Suppressor macrophage treated with lipopolysaccharide for 4 hours (primary cell): ENCODE measurements around the gene GAN.
"Not testable (repeated sequence)": the region's sequence is repeated elsewhere in the genome, so short reads cannot be mapped to it uniquely, and the experiment has no call there.

Source experiments
- DNase-seq: peaks from one replicate; pipeline ENCODE4 v3.0.0-alpha.2; 2020

GAN gene

GRCh38 chr16:81403208-81403600 is 88.4 kb downstream of the GAN start:
- no peak for DNase-seq

DNA sequence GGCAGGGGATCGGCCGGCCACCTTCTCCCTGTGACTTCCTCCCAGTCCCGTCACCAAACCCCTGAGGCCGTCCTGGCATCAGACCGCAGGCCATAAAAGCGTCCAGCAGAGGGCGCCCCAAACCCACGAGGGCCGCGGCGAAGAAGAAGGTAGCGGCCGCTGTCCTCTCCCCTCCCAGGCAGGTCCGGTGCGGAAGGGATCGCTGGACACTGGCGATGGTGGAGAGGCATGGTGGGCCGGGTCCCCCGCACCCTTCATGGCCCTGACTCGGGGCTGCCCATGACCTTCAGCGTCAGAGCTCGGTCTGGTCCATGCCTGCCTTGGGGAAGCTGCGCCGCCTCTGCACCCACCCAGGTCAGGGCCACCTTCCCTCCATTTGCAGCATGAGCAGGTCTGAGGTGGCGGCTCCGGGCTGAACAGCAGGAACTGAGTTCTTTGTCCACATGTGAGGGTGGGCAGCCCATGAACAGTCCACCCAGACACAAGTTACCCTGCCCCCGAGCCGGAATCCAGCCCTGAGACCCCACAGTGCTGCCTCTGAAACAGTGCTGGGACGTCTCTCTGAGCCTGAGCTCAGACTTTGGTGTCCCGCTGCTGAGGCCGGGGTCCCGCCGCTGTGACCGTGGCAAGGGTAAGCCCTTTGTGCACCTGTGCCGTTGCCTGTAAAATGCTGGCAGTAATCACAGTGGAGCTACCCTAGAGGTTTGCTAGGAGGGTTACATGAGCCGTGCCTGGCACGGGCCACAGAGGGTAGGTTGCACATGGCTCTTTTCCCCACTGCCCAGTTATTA is 89.0 kb downstream of the GAN start:
- peak; percentile 93 for DNase-seq

GRCh38 chr16:81405002-81405401 is 90.2 kb downstream of the GAN start:
- not testable (repeated sequence) for DNase-seq

DNA sequence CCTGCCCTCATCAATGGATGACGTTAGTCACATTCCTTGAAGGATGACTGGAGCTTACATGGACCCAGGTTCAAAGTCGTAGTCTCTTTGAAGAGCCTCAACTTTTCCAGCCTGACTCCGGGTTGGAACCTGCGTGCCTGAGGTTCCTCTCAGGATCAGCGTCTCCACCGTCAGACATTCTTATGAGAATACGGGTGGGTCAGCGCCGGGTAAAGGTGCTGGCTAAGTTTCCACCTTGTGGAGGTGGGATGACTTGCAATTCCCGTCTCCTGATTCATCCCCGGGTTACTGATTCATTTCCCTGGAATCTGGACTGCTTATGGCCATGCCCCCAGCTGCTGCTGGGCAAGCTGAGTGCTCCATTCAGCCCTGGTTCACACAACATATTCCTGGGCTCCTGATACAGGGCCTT is 90.9 kb downstream of the GAN start:
- DNase-seq, result no peak

DNA sequence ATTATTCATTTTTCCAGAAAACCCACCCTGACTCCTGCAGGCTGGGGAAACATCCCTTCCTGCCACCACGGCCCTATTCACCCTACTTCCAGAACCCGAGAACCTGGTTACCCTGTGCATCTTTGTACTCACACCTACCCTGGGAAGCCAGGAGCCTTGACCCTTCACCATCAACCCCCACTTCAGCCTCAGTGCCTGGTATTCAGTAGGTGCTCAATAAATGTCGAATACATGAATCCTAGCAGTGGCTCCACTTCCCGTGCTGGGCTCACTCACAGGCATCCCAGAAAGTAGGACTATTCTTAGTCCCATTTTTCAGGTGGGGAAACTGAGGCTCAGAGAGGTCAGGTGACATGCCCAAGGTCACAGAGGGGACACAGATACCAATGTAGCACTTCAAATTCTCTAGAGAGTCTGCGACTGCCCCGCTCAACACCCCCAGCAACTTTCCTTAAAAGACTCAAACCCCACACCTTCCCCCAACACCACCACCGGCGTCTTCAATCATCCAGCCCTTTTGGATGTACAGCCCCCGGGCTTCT is 93.7 kb downstream of the GAN start:
- DNase-seq, result no peak

- no peak for DNase-seq
Measured at GRCh38 chr16:81409016-81409556, 94.3 kb downstream of the GAN start.

- DNase-seq, result no peak
Measured at GRCh38 chr16:81410643-81411293, 96.0 kb downstream of the GAN start.

- DNase-seq, result no peak
Measured at GRCh38 chr16:81413245-81413990, 98.7 kb downstream of the GAN start.

GRCh38 chr16:81415751-81416150 is 101.0 kb downstream of the GAN start:
- no peak for DNase-seq

- no peak for DNase-seq
Measured at GRCh38 chr16:81416749-81417148, 102.0 kb downstream of the GAN start.

- no peak for DNase-seq
Measured at GRCh38 chr16:81417210-81417609, 102.4 kb downstream of the GAN start.

- DNase-seq, result no peak
Measured at GRCh38 chr16:81419806-81420205, 105.0 kb downstream of the GAN start.

DNA sequence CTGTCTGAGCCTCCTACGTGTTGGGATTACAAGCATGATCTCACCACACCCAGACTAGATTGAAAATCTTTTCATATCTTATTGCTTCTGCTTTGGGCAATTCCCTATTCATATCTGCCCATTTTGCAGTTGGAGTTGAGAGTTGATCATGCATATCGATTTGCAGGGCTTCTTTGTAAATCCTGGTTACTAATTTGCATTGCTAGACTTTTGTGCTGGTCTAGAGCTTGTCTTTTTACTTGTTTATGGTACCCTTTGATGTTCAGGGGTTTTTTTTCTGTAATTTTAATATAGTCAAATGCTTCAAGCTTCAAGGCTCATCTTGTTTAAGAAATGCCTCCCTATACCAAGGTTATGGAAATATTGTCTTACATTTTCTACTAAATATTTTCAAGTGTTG is 106.4 kb downstream of the GAN start:
- no peak for DNase-seq

DNA sequence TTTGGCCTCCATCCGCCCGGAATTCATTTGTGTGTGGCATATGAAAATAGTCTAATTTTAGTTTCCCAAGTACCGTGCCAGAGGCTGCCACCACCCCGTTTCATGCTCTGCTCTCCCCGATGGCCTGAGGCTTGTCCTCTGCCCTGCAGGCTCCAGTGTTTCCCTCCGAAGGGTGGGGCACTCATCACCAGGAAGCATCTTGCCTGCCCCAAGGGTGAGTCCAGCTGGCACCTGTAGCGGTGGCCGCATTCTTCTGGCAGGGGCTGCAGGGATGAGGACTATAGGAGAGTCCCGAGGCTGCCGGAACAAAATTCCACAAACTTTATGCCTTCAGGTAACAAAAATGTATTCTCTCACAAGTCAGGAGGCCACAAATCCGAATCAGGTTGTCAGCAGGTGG is 106.8 kb downstream of the GAN start:
- DNase-seq, result no peak

DNA sequence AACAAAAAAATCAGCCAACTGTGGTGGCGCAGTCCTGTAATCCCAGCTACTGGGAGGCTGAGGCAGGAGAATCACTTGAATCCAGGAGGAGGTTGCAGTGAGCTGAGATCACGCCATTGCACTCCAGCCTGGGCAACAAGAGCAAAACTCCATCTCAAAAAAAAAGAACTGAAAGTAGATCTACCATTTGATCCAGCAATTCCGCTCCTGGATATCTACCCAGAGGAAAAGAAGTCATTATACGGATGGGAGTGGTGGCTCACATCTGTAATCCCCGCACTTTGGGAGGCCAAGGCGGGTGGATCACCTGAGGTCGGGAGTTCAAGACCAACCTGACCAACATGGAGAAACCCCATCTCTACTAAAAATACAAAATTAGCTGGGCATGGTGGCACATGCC is 107.4 kb downstream of the GAN start:
- not testable (repeated sequence) for DNase-seq

DNA sequence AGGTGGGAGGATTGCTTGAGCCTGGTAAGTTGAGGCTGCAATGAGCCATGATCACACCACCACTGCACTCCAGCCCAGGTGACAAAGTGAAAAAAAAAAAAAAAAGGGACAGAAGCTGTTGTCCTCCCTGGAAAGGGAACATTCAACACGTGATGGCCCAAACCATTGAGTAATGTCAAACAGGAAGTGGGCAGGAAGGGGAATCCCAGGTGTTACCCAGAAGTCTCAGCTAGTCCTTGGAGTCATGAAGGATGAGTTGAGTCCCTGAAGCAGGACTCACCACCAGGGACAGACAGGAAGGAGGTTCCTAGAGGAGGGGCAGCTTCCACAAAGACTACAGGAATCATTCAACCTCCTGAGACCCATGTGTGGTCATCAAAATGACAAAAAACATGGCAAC is 110.0 kb downstream of the GAN start:
- peak; percentile 85 for DNase-seq

- no peak for DNase-seq
Measured at GRCh38 chr16:81427219-81427618, 112.5 kb downstream of the GAN start.

DNA sequence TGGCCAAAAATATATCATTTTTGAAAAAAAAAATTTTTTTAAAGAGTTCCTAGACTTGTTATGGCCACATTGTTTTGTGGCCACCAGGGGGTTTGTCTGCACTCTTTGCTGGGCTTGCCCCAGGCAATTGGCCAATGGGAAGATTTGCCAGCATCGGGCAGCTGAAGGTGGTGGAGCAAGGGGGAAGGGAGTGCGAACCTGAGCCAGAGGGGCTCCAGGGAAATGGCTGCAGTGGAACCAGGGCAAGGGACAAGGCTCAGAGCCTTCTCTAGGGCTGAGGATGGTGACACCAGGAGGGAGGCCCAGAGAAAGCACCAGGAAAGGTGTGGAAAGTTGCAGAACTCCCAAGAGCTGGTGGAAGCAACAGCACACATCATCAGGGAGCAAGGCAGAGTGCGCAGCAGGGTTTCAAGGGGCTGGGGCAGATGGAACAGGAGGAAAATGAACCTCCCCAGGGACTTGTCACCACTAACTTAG is 114.3 kb downstream of the GAN start:
- DNase-seq, result peak; percentile 66

- peak; percentile 95 for DNase-seq
Measured at GRCh38 chr16:81431554-81432353, 117.0 kb downstream of the GAN start.

DNA sequence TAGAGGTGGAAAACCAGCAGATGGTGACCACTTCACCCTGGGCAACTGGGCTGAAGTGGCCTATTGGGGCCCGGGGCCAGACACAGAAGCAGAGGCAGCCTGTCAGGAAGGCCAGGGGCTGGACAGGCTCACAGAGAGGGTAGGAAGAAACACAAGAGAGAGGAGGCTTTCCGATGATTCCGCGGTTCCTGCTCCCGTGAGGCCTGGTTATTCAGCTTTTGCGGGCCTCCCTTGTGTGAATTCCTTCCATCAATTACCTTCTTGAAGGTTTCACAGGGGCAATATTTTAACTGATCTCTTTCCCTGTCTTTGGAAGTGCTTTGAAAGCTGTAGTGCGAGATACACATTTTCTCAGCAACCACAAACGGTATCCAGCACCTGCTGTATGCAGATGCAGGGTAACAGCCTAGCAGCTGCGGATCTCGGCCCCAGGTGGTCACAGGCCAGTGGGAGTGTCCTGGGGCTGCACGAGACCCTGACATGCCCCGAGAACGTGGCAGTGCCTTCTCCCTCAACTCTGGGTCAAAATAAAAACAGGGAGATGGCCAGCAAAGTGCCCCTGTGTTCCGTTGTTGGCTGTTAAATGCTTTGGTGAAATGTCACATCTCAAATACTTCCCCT is 118.3 kb downstream of the GAN start:
- no peak for DNase-seq

DNA sequence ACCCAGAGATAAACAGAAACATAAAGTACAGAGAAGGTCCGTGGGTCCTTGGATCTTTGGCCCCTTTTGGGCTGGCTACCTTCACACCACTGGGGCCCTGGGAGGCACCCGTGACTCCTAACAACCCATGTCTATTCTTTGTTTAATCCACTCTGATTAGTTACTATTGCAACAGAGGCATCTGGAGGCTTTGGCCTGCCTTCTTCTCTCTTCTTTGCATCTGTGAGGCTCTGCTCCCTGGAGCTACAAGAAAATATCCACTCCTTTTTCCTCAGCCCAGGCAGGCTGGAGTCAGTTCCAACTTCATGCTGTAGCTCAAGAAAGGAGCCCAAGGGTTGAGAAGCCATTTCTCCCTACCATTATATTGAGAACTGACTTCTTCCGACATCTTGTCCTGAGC is 120.3 kb downstream of the GAN start:
- DNase-seq, result no peak

DNA sequence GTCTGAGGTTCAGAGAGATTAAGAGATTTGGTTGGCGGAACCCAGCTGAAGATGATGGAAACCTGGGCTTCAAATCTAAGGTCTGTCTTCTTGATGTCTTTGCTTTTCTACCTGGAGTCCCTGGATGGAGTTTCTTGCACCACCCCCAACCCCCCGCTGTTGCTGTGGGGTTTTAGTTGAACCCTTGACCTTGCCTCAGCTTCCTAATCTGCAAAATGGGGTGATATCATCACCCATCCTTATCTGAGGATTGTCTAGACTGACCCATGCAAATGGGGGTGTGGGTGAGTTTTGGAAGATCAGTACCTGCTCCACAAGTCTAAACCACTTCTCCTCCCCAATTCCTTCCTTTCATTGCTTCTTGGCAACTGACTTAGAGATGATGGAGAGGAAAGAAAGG is 120.8 kb downstream of the GAN start:
- no peak for DNase-seq
